ENCODE results near the gene PHACTR1. TPM values are rescaled to one million over a fixed set of nuclear protein-coding genes. Genes with fewer than 3 reads are reported as not detected.

The PHACTR1 gene
- total RNA-seq, 1 donor from 2014 or later = 72.8 TPM

- H3K9me3 ChIP-seq = no peaks in the 10 kb centered on the region
- H3K4me1 ChIP-seq = peaks cover 27% of the 10 kb centered on the region
- H3K27me3 ChIP-seq = no peaks in the 10 kb centered on the region
- no peak for DNase-seq
- intact Hi-C loops (cut with DNase I) = no loop called here
- TF ChIP-seq CTCF (IDR thresholded peaks at IDR 0.05) = no peak
- no peak overlapping the region for H3K27ac ChIP-seq
- H3K4me3 ChIP-seq = no peak overlapping the region
- ATAC-seq = no peak
- peaks cover 39% of the 10 kb centered on the region for H3K36me3 ChIP-seq
Measured at GRCh38 chr6:13299403-13299821, 582.8 kb downstream of the PHACTR1 start.

GRCh38 chr6:13299918-13300317, 583.4 kb downstream of the PHACTR1 start:
- H3K4me3 ChIP-seq = no peak overlapping the region
- no peaks in the 10 kb centered on the region for H3K9me3 ChIP-seq
- H3K27ac ChIP-seq = no peak overlapping the region
- H3K4me1 ChIP-seq = peaks cover 28% of the 10 kb centered on the region
- peaks cover 39% of the 10 kb centered on the region for H3K36me3 ChIP-seq
- ATAC-seq (no peak), DNase-seq (no peak)
- no peak for TF ChIP-seq CTCF (IDR thresholded peaks at IDR 0.05)
- H3K27me3 ChIP-seq = no peaks in the 10 kb centered on the region
- intact Hi-C loops (cut with DNase I) = no loop called here

- Histone ChIP-seq H3K4me3 (no peak overlapping the region), H3K36me3 (peaks cover 40% of the 10 kb centered on the region), H3K9me3 (no peaks in the 10 kb centered on the region), H3K27ac (no peak overlapping the region), H3K4me1 (peaks cover 28% of the 10 kb centered on the region), H3K27me3 (no peaks in the 10 kb centered on the region)
- no peak for TF ChIP-seq CTCF (IDR thresholded peaks at IDR 0.05)
- intact Hi-C loops (cut with DNase I) = no loop called here
- no peak for ATAC-seq
- DNase-seq = no peak
Measured at GRCh38 chr6:13300643-13301590, 584.4 kb downstream of the PHACTR1 start.

GRCh38 chr6:13302291-13302690, 585.7 kb downstream of the PHACTR1 start:
- Histone ChIP-seq H3K27me3 (no peaks in the 10 kb centered on the region), H3K4me3 (no peak overlapping the region), H3K36me3 (peaks cover 54% of the 10 kb centered on the region), H3K4me1 (peaks cover 28% of the 10 kb centered on the region), H3K9me3 (no peaks in the 10 kb centered on the region), H3K27ac (peak overlapping the region; percentile 72)
- intact Hi-C loops (cut with DNase I) = no loop called here
- ATAC-seq (no peak), DNase-seq (no peak)
- no peak for TF ChIP-seq CTCF (IDR thresholded peaks at IDR 0.05)

- Histone ChIP-seq H3K4me3 (no peak overlapping the region), H3K4me1 (peaks cover 32% of the 10 kb centered on the region), H3K36me3 (peaks cover 58% of the 10 kb centered on the region), H3K9me3 (no peaks in the 10 kb centered on the region), H3K27ac (peak overlapping the region; percentile 72), H3K27me3 (no peaks in the 10 kb centered on the region)
- DNase-seq = peak; percentile 75
- intact Hi-C loops (cut with DNase I) = no loop called here
- ATAC-seq = peak; percentile 88
- no peak for TF ChIP-seq CTCF (IDR thresholded peaks at IDR 0.05)
Measured at GRCh38 chr6:13302751-13303667, 586.4 kb downstream of the PHACTR1 start.

Measured in upper lobe of right lung (tissue), 1 donor.